ENCODE data around the gene APELA. TPM values are rescaled to one million over a fixed set of nuclear protein-coding genes. Genes with fewer than 3 reads are reported as not detected.
"Not testable (repeated sequence)": the region's sequence is repeated elsewhere in the genome, so short reads cannot be mapped to it uniquely, and the experiment has no call there.

The APELA gene
- polyA plus RNA-seq, 1 donor: 2.3 TPM

- Histone ChIP-seq H3K4me1 (ENCODE audit: control insufficient read depth, insufficient read depth, low read length) (peaks cover 3% of the 10 kb centered on the region), H3K36me3 (ENCODE audit: control insufficient read depth, insufficient read depth, low read length) (no peaks in the 10 kb centered on the region), H3K27me3 (ENCODE audit: control insufficient read depth, insufficient read depth, low read length) (no peaks in the 10 kb centered on the region), H3K27ac (ENCODE audit: low read length) (no peak overlapping the region), H3K9me3 (ENCODE audit: control insufficient read depth, low read depth, low read length) (no peaks in the 10 kb centered on the region), H3K4me3 (ENCODE audit: low read length) (no peak overlapping the region)
- WGBS (ENCODE audit: insufficient coverage, low lambda C conversion rate): no CpG with 5 or more reads among the region's 1 CpG
- DNase-seq: no peak
Observed at GRCh38 chr4:164880489-164881262, 3.7 kb downstream of the APELA start.

- DNase-seq: peak in 1 of 2 donors; percentile 3
- no peaks in the 10 kb centered on the region for H3K4me1 ChIP-seq (ENCODE audit: control insufficient read depth, insufficient read depth, low read length)
- H3K4me3 ChIP-seq (ENCODE audit: low read length): no peak overlapping the region
- WGBS (ENCODE audit: insufficient coverage, low lambda C conversion rate): 40% methylated on average over 1 of the region's 1 CpG
- no peaks in the 10 kb centered on the region for H3K9me3 ChIP-seq (ENCODE audit: control insufficient read depth, low read depth, low read length)
- no peaks in the 10 kb centered on the region for H3K27me3 ChIP-seq (ENCODE audit: control insufficient read depth, insufficient read depth, low read length)
- H3K36me3 ChIP-seq (ENCODE audit: control insufficient read depth, insufficient read depth, low read length): no peaks in the 10 kb centered on the region
- H3K27ac ChIP-seq (ENCODE audit: low read length): no peak overlapping the region
Observed at GRCh38 chr4:164888096-164888715, 11.2 kb downstream of the APELA start.

DNA sequence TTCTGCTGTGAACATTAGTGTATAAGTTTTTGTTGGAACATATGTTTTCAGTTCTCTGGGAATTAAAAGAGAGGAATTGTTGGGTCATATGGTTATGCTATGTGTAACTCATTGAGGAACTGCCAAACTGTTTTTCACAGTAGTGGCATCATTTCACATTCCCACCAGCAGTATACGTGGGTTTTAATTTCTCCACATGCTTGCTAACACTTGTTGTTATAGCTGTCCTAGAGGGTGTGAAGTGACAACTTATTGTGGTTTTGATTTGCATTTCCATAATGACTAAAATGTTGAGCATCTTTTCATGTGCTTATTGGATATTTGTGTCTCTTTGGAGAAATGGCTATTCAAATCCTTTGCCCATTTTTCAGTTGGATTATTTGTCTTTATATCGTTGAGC, 13.7 kb downstream of the APELA start:
- H3K9me3 ChIP-seq (ENCODE audit: control insufficient read depth, low read depth, low read length): no peaks in the 10 kb centered on the region

GRCh38 chr4:164892018-164892417, 15.0 kb downstream of the APELA start:
- no peaks in the 10 kb centered on the region for H3K36me3 ChIP-seq (ENCODE audit: control insufficient read depth, insufficient read depth, low read length)
- DNase-seq: no peak
- H3K4me1 ChIP-seq (ENCODE audit: control insufficient read depth, insufficient read depth, low read length): no peaks in the 10 kb centered on the region
- no peak overlapping the region for H3K27ac ChIP-seq (ENCODE audit: low read length)
- no peaks in the 10 kb centered on the region for H3K9me3 ChIP-seq (ENCODE audit: control insufficient read depth, low read depth, low read length)
- no peak overlapping the region for H3K4me3 ChIP-seq (ENCODE audit: low read length)
- no peaks in the 10 kb centered on the region for H3K27me3 ChIP-seq (ENCODE audit: control insufficient read depth, insufficient read depth, low read length)
- WGBS (ENCODE audit: insufficient coverage, low lambda C conversion rate): no CpG with 5 or more reads among the region's 3 CpGs

More for the DNA sequence above, 13.7 kb downstream of the APELA start:
- H3K27ac ChIP-seq (ENCODE audit: low read length): no peak overlapping the region
- no peak overlapping the region for H3K4me3 ChIP-seq (ENCODE audit: low read length)
- no peaks in the 10 kb centered on the region for H3K27me3 ChIP-seq (ENCODE audit: control insufficient read depth, insufficient read depth, low read length)
- no peaks in the 10 kb centered on the region for H3K36me3 ChIP-seq (ENCODE audit: control insufficient read depth, insufficient read depth, low read length)
- DNase-seq: no peak
- no peaks in the 10 kb centered on the region for H3K4me1 ChIP-seq (ENCODE audit: control insufficient read depth, insufficient read depth, low read length)
- 80% methylated on average over 1 of the region's 2 CpGs for whole genome bisulfite sequencing (ENCODE audit: insufficient coverage, low lambda C conversion rate)

DNA sequence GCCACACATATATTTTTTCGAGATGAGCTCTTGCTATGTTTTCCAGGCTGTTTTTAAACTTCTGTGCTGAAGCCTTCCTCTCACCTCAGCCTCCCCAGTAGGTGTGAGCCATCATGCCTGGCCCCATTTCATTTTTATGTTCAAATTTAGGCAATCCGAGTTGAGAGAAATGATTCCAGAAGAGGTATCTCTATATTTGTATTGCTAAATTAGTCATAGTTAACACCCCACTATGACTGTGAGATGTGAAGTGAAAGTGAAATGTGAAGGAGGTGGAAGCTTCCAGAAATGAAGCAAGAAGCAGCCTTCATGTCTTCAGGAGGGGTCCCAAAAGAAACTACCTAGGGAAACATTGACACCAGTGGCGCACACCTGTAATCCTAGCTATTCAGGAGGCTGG, 17.7 kb downstream of the APELA start:
- Histone ChIP-seq H3K4me1 (ENCODE audit: control insufficient read depth, insufficient read depth, low read length) (no peaks in the 10 kb centered on the region), H3K9me3 (ENCODE audit: control insufficient read depth, low read depth, low read length) (no peaks in the 10 kb centered on the region), H3K4me3 (ENCODE audit: low read length) (no peak overlapping the region), H3K27me3 (ENCODE audit: control insufficient read depth, insufficient read depth, low read length) (no peaks in the 10 kb centered on the region), H3K36me3 (ENCODE audit: control insufficient read depth, insufficient read depth, low read length) (no peaks in the 10 kb centered on the region), H3K27ac (ENCODE audit: low read length) (no peak overlapping the region)
- no CpG with 5 or more reads among the region's 3 CpGs for WGBS (ENCODE audit: insufficient coverage, low lambda C conversion rate)
- DNase-seq: no peak

DNA sequence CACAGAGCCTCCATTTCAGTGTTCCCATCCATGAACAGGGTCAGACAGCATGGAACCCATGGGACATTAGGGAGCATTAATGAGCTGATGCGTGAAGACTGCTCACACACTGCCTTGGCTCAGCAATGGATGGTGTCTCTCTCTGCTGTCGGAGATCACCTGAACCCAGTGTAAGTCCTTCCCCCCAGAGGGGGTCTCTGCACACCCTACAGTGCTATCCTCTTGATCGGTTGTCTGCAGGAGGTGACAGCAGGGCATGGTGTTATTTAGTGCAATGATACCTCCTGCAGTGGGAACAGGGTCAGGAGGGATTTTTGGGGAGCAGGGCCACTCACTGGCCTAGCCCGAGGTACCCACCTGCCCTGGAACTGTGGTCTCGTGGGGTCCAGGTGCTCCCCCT, 25.6 kb downstream of the APELA start:
- no peaks in the 10 kb centered on the region for H3K36me3 ChIP-seq (ENCODE audit: control insufficient read depth, insufficient read depth, low read length)
- H3K27ac ChIP-seq (ENCODE audit: low read length): no peak overlapping the region
- H3K27me3 ChIP-seq (ENCODE audit: control insufficient read depth, insufficient read depth, low read length): no peaks in the 10 kb centered on the region
- DNase-seq: no peak
- no peak overlapping the region for H3K4me3 ChIP-seq (ENCODE audit: low read length)
- no CpG with 5 or more reads among the region's 5 CpGs for WGBS (ENCODE audit: insufficient coverage, low lambda C conversion rate)
- H3K4me1 ChIP-seq (ENCODE audit: control insufficient read depth, insufficient read depth, low read length): no peaks in the 10 kb centered on the region
- no peaks in the 10 kb centered on the region for H3K9me3 ChIP-seq (ENCODE audit: control insufficient read depth, low read depth, low read length)

- Histone ChIP-seq H3K4me3 (ENCODE audit: low read length) (no peak overlapping the region), H3K9me3 (ENCODE audit: control insufficient read depth, low read depth, low read length) (no peaks in the 10 kb centered on the region), H3K4me1 (ENCODE audit: control insufficient read depth, insufficient read depth, low read length) (no peaks in the 10 kb centered on the region), H3K36me3 (ENCODE audit: control insufficient read depth, insufficient read depth, low read length) (no peaks in the 10 kb centered on the region), H3K27ac (ENCODE audit: low read length) (no peak overlapping the region), H3K27me3 (ENCODE audit: control insufficient read depth, insufficient read depth, low read length) (no peaks in the 10 kb centered on the region)
- DNase-seq: no peak
- 60% methylated on average over 1 of the region's 5 CpGs for WGBS (ENCODE audit: insufficient coverage, low lambda C conversion rate)
Observed at GRCh38 chr4:164904336-164904735, 27.4 kb downstream of the APELA start.

GRCh38 chr4:164904941-164905340, 28.0 kb downstream of the APELA start:
- H3K9me3 ChIP-seq (ENCODE audit: control insufficient read depth, low read depth, low read length): no peaks in the 10 kb centered on the region
- no peak overlapping the region for H3K27ac ChIP-seq (ENCODE audit: low read length)
- no peaks in the 10 kb centered on the region for H3K36me3 ChIP-seq (ENCODE audit: control insufficient read depth, insufficient read depth, low read length)
- 100% methylated on average over 1 of the region's 2 CpGs for WGBS (ENCODE audit: insufficient coverage, low lambda C conversion rate)
- H3K4me3 ChIP-seq (ENCODE audit: low read length): no peak overlapping the region
- no peaks in the 10 kb centered on the region for H3K27me3 ChIP-seq (ENCODE audit: control insufficient read depth, insufficient read depth, low read length)
- no peak for DNase-seq
- H3K4me1 ChIP-seq (ENCODE audit: control insufficient read depth, insufficient read depth, low read length): no peaks in the 10 kb centered on the region

DNA sequence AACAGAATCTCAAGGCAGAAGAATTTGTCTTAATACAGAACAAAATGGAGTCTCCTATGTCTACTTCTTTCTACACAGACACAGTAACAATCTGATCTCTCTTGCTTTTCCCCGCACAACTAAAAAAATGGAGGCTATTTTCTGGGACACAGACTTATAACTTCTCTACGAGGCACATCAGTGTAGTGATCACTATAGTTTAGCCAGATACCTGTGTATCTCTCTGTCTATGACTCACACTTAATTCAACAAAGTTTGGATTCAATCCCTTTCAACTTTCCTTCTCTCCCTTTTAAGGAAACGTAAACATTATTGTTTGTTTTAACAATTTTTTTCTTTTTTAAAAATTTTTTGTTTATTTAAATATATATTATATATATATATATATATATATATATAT, 29.4 kb downstream of the APELA start:
- Histone ChIP-seq H3K36me3 (ENCODE audit: control insufficient read depth, insufficient read depth, low read length) (no peaks in the 10 kb centered on the region), H3K27me3 (ENCODE audit: control insufficient read depth, insufficient read depth, low read length) (no peaks in the 10 kb centered on the region), H3K27ac (ENCODE audit: low read length) (no peak overlapping the region), H3K4me1 (ENCODE audit: control insufficient read depth, insufficient read depth, low read length) (no peaks in the 10 kb centered on the region), H3K4me3 (ENCODE audit: low read length) (no peak overlapping the region), H3K9me3 (ENCODE audit: control insufficient read depth, low read depth, low read length) (no peaks in the 10 kb centered on the region)
- DNase-seq: no peak
- 59% methylated on average over 3 of the region's 3 CpGs for WGBS (ENCODE audit: insufficient coverage, low lambda C conversion rate)

DNA sequence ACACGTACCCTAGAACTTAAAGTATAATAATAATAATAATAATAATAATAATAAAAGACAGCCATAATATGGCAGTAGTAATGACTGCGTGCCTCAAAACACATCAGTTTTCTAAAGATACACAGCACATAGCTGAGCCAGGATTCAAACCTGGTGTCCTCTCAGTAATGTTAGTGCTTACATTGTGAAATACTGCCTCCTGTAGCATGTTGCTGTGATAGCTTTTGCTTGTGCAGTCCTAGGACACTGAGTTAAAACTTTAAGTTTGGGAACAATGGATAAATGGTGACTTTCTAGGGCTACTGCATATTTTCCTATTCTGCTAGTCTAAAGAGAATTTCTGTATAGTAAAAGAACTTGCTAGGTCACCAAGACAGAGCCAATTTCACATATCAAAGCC, 36.5 kb downstream of the APELA start:
- H3K36me3 ChIP-seq (ENCODE audit: control insufficient read depth, insufficient read depth, low read length); H3K27ac ChIP-seq (ENCODE audit: low read length); H3K4me3 ChIP-seq (ENCODE audit: low read length); H3K27me3 ChIP-seq (ENCODE audit: control insufficient read depth, insufficient read depth, low read length); DNase-seq; H3K4me1 ChIP-seq (ENCODE audit: control insufficient read depth, insufficient read depth, low read length); H3K9me3 ChIP-seq (ENCODE audit: control insufficient read depth, low read depth, low read length): not testable (repeated sequence)
- WGBS (ENCODE audit: insufficient coverage, low lambda C conversion rate): no CpG with 5 or more reads among the region's 2 CpGs

GRCh38 chr4:164918956-164919355, 42.0 kb downstream of the APELA start:
- WGBS (ENCODE audit: insufficient coverage, low lambda C conversion rate): 70% methylated on average over 3 of the region's 3 CpGs
- H3K4me1 ChIP-seq (ENCODE audit: control insufficient read depth, insufficient read depth, low read length): no peaks in the 10 kb centered on the region
- H3K36me3 ChIP-seq (ENCODE audit: control insufficient read depth, insufficient read depth, low read length): no peaks in the 10 kb centered on the region
- H3K4me3 ChIP-seq (ENCODE audit: low read length): no peak overlapping the region
- DNase-seq: no peak
- H3K27ac ChIP-seq (ENCODE audit: low read length): no peak overlapping the region
- H3K27me3 ChIP-seq (ENCODE audit: control insufficient read depth, insufficient read depth, low read length): no peaks in the 10 kb centered on the region
- no peaks in the 10 kb centered on the region for H3K9me3 ChIP-seq (ENCODE audit: control insufficient read depth, low read depth, low read length)

Measured in large intestine (tissue), 3 donors.